GM18909 (cell line): Measurements from ENCODE around the gene ZC3H12D.
"Not testable (repeated sequence)": the region's sequence is repeated elsewhere in the genome, so short reads cannot be mapped to it uniquely, and the experiment has no call there.

Source experiments
- ATAC-seq: cut with Tn5 transposase; IDR thresholded peaks from one replicate; pipeline ENCODE4 v1.9.1; 2021; ENCODE audit warnings: mild to moderate bottlenecking; ENCODE audit not compliant: unreplicated experiment, poor library complexity

Gene ZC3H12D

DNA sequence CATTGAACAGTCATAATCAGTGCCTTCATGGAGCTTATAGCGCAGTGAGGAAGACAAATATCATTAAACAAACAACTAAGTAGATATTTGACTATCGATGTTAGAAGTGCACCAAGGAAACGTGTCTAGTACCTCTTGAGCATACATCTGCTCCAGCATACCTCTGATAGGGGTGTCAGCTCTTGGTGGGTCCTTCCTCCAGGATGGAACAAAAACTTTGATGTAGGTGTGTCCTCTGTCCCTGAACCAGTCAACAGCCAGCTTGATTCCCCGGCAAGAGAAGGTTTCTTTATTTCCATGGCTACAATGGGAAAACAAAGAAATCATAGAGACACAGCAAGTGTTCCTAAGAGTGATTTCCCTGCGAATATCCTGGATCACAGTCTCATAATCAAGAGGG is 23.1 kb downstream of the ZC3H12D start:
- no peak for ATAC-seq

DNA sequence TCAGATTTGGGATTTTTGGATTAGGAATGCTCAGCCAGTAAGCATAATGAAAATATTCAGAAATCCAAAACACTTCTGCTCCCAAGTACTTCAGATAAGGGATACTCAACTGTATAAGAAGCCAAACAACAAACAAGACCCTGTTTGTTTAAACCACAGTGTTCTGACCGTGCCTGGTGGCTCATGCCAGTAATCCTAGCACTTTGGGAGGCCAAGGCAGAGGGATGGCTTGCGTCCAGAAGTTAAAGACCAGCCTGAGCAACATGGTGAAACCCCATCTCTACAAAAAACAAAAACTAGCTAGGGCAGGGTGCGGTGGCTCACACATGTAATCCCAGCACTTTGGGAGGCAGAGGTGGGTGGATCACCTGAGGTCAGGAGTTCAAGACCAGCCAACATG is 24.6 kb downstream of the ZC3H12D start:
- not testable (repeated sequence) for ATAC-seq

DNA sequence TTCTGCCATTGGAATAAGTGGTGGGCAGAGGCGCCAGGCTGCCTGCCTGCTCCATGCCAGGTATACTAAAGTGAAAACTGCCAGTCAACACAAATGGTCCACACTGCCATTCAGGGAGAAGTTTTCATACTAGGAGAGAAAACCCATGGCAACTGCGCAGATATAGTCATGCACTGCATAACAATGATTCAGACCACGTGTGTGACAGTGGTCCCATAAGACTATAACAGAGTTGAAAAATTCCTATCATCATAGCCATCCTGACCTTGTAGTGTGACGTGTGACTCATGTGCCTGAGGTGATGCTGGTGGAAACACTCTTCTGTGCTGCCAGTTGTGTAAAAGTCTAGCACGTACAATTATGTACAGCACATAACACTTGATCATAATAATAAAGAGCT is 25.1 kb downstream of the ZC3H12D start:
- no peak for ATAC-seq

DNA sequence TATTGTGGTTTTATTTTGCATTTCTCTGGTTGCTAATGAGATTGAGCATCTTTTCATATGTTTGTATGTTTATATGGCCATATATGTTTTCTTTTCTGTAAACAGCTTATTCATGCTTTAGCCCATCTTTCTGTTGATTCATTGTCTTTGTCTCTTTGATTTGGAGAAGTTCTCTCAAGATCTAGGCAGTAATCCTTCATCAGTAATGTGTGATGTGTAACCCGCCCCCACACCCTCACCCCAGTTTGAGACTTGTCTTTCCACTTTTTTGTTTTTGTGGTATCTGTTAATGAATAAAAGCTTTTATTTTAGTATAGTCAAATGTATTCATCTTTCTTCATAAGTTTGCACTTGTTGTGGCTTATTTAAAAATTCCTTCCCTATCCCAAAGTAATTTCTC is 26.0 kb downstream of the ZC3H12D start:
- no peak for ATAC-seq

DNA sequence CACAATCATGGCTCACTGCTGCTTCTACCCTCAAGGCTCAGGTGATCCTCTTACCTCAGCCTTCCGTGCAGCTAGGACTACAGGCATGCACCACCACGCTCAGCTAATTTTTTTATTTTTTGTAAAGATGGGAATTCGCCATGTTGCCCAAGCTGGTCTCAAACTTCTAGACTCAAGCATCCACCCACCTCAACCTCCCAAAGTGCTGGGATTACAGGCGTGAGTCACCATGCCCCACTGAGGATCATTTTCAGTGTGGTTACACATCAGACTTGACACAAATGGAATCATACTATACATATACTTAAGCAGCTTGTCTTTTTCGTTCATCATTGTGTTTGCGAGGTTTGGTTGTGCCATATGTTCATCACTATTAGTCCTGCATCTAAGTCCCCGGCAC is 26.6 kb downstream of the ZC3H12D start:
- no peak for ATAC-seq

- ATAC-seq = no peak
These were observed 27.4 kb downstream of the ZC3H12D start for GRCh38 chr6:149457316-149457884.

DNA sequence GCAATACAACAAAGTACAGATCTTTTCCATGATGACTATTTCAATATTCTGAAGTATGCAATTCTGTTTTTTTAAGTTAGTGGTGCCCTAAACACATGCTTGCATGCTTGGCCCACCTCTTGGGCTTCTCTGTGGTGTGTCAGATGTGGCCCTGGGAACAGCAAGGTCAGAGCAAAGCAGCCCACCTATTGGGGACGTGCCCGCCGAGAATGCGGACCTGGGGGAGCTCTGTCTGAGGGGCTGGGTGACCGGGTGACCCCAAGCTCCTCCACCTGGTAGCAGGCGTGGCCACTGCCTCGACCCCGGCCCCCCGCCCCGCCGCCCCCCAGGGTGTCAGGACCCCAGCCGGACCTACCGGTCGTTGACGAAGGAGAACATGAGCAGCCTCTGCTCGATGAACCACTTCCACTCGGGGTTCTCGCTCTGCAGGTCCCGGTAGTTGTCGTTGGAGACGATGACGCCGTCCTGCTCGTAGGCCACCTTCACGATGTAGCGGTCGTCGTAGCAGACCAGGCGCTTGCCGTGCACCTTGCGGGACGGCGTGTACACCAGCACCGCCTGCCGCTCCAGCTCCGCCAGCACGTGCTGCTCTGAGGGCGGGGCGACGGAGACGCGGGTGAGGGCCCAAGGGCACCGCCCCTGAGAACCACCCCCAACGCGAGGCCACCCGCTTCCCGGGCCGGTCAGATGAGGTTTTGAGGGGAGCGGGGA is 28.3 kb downstream of the ZC3H12D start:
- ATAC-seq = no peak

- no peak for ATAC-seq
These were observed 29.6 kb downstream of the ZC3H12D start for GRCh38 chr6:149455031-149455732.

GRCh38 chr6:149454346-149454848 is 30.4 kb downstream of the ZC3H12D start:
- ATAC-seq = no peak

GRCh38 chr6:149453597-149454345 is 31.0 kb downstream of the ZC3H12D start:
- ATAC-seq = no peak

GRCh38 chr6:149452037-149452939 is 32.5 kb downstream of the ZC3H12D start:
- ATAC-seq = no peak

GRCh38 chr6:149451376-149452036 is 33.3 kb downstream of the ZC3H12D start:
- ATAC-seq = no peak

GRCh38 chr6:149450679-149451375 is 34.0 kb downstream of the ZC3H12D start:
- no peak for ATAC-seq

GRCh38 chr6:149449831-149450678 is 34.8 kb downstream of the ZC3H12D start:
- no peak for ATAC-seq

DNA sequence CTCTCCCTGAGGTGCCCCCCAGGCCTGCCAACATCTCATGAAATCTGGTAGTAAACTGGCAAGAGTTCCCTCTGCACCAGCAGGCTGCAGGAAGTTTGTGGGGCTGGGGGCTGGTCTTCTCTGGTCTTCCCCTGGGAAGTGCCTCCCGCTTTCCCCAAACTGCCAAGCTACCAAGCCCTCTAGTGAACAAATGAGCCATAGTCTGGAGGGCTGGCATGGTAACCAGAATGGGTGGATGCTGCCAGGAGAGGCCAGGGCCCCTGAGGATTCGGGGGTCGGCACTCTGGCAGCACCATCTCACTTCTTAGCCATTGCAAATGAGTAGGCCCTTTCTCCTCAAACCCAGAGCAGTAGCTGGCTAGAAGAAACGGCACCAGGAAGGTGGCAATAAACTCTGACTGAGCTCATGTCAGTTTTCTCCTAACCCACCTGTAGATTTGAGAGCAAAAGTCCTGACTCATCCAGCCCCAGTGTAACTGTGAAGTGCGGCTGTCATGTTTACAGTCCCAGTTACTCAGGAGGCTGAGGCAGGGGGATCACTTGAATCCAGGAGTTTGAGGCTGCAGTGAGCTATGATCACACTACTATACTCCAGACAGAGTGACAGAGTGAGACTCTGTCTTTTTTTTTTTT is 35.9 kb downstream of the ZC3H12D start:
- no peak for ATAC-seq

DNA sequence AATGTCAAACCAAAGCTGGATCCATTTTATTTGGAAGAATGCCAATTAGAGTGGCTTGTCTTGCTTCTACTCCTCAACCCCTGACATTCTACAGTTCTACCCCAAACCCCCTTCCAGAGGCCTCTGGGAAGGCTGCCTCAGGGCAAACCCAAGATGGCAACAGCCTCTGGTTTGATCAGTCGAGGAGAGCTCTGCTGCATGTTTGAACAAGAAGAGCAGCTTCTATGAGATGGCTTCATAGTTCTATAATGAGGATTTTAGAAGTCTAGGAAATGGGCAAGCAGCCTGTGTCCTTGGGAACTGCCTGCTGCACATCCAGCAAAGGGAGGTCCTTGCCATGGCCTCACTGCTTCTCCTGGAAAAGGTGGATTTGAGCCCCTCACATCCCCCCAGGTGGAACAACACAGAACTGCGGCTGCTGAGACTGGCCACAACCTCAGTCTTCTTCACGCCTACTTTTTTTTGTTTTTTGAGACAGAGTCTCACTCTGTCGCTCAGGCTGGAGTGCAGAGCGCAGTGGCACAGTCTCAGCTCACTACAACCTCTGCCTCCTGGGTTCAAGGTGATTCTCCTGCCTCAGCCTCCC is 37.9 kb downstream of the ZC3H12D start:
- ATAC-seq = no peak

DNA sequence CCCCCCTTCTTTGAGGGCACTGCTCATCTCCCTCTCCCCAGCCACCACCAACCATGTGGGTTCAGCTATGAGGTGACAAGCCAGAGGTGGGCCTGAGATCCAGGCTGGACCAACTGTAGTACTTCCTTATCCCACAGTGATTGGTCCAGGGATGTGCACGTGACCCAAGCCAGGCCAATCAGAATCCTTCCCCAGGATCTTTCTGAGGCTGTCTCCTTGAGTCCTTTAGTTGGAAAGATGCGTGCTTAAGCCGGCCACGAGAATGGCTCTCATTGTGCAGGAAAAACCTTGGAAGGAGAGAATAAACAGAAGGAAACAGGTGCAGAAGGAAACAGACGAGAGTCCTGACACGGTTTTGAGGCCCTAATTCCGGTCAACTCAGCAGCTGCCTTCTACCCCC is 39.2 kb downstream of the ZC3H12D start:
- ATAC-seq = peak; percentile 10
